H9 (cell line): ENCODE data around the gene VPS26A. TPM values are rescaled to one million over a fixed set of nuclear protein-coding genes. Genes with fewer than 3 reads are reported as not detected.

Source experiments
- DNase-seq: peaks from one replicate; pipeline ENCODE4 v3.0.0-alpha.2; 2017
- H2AFZ ChIP-seq: one replicate; pipeline ENCODE4 v1.6.1; 2013; ENCODE audit warnings: mild to moderate bottlenecking, low read length, control low read depth, moderate library complexity
- H2AK5ac ChIP-seq: 2 replicates; pipeline ENCODE4 v1.6.1; 2013; ENCODE audit warnings: low read length, control low read depth, mixed read lengths; ENCODE audit not compliant: insufficient read length
- H2BK120ac ChIP-seq: one replicate; pipeline ENCODE4 v1.6.1; 2013; ENCODE audit warnings: low read depth, mild to moderate bottlenecking, low read length, control low read depth, inconsistent platforms; ENCODE audit not compliant: poor library complexity, severe bottlenecking
- H2BK12ac ChIP-seq: 2 replicates; pipeline ENCODE4 v1.6.1; 2013; ENCODE audit warnings: low read length, control low read depth, mixed read lengths, low read depth; ENCODE audit not compliant: insufficient read length
- H2BK15ac ChIP-seq: 2 replicates; pipeline ENCODE4 v1.6.1; 2013; ENCODE audit warnings: low read depth, low read length, control low read depth
- H2BK20ac ChIP-seq: one replicate; pipeline ENCODE4 v1.6.1; 2013; ENCODE audit warnings: low read depth, mild to moderate bottlenecking, low read length, control low read depth, inconsistent platforms; ENCODE audit not compliant: poor library complexity, severe bottlenecking
- H2BK5ac ChIP-seq: 2 replicates; pipeline ENCODE4 v1.6.1; 2013; ENCODE audit warnings: low read length, control low read depth, mixed read lengths; ENCODE audit not compliant: insufficient read length
- H3K14ac ChIP-seq: 2 replicates; pipeline ENCODE4 v1.6.1; 2013; ENCODE audit warnings: low read length, control low read depth; ENCODE audit not compliant: insufficient read depth
- H3K18ac ChIP-seq: 2 replicates; pipeline ENCODE4 v1.6.1; 2013; ENCODE audit warnings: low read depth, mild to moderate bottlenecking, mixed read lengths, low read length, control low read depth; ENCODE audit not compliant: insufficient read length
- H3K23ac ChIP-seq: 2 replicates; pipeline ENCODE4 v1.6.1; 2013; ENCODE audit warnings: low read length, control low read depth, mixed read lengths, low read depth; ENCODE audit not compliant: insufficient read length
- H3K23me2 ChIP-seq: 2 replicates; pipeline ENCODE4 v1.6.1; 2013; ENCODE audit warnings: low read depth, mild to moderate bottlenecking, mixed read lengths, low read length, control low read depth; ENCODE audit not compliant: insufficient read length, poor library complexity, severe bottlenecking
- H3K27ac ChIP-seq: 2 replicates; pipeline ENCODE4 v1.5.1; 2013; ENCODE audit warnings: low read length, control low read depth, mixed read lengths, low read depth; ENCODE audit not compliant: insufficient read length
- H3K27me3 ChIP-seq: 2 replicates; pipeline ENCODE4 v1.6.1; 2013; ENCODE audit warnings: low read length, control low read depth, inconsistent platforms; ENCODE audit not compliant: insufficient read depth
- H3K4ac ChIP-seq: 2 replicates; pipeline ENCODE4 v1.6.1; 2013; ENCODE audit warnings: low read depth, mild to moderate bottlenecking, control low read depth, inconsistent platforms, low read length, moderate library complexity
- H3K4me1 ChIP-seq: 2 replicates; pipeline ENCODE4 v1.6.1; 2013; ENCODE audit warnings: low read length, control low read depth, inconsistent platforms; ENCODE audit not compliant: insufficient read depth
- H3K4me2 ChIP-seq: 2 replicates; pipeline ENCODE4 v1.6.1; 2013; ENCODE audit warnings: low read length, control low read depth, mixed read lengths; ENCODE audit not compliant: insufficient read length, insufficient read depth
- H3K56ac ChIP-seq: 2 replicates; pipeline ENCODE4 v1.6.1; 2013; ENCODE audit warnings: low read depth, mild to moderate bottlenecking, mixed read lengths, low read length, control low read depth; ENCODE audit not compliant: insufficient read length
- H3K79me1 ChIP-seq: 2 replicates; pipeline ENCODE4 v1.6.1; 2013; ENCODE audit warnings: low read depth, mild to moderate bottlenecking, moderate library complexity, low read length, control low read depth, inconsistent platforms; ENCODE audit not compliant: insufficient read depth, poor library complexity, severe bottlenecking
- H3K79me2 ChIP-seq: 2 replicates; pipeline ENCODE4 v1.6.1; 2013; ENCODE audit warnings: low read length, control low read depth, inconsistent platforms; ENCODE audit not compliant: insufficient read depth
- H3K9ac ChIP-seq: 2 replicates; pipeline ENCODE4 v1.6.1; 2013; ENCODE audit warnings: low read length, control low read depth, mixed read lengths; ENCODE audit not compliant: insufficient read length; ENCODE audit errors: extremely low read depth
- H3K9me3 ChIP-seq: one replicate; pipeline ENCODE4 v1.6.1; 2013; ENCODE audit warnings: low read depth, low read length, inconsistent platforms; ENCODE audit not compliant: control insufficient read depth
- H3T11ph ChIP-seq: one replicate; pipeline ENCODE4 v1.6.1; 2013; ENCODE audit warnings: mild to moderate bottlenecking, low read length, control low read depth, inconsistent platforms
- H4K20me1 ChIP-seq: one replicate; pipeline ENCODE4 v1.6.1; 2013; ENCODE audit not compliant: control insufficient read depth, insufficient read length, insufficient read depth
- H4K5ac ChIP-seq: 2 replicates; pipeline ENCODE4 v1.6.1; 2013; ENCODE audit warnings: low read depth, mild to moderate bottlenecking, mixed read lengths, low read length, control low read depth; ENCODE audit not compliant: insufficient read length
- H4K8ac ChIP-seq: replicated peaks from 2 replicates; pipeline ENCODE4 v1.6.1; 2013; ENCODE audit warnings: low read length, control low read depth, mixed read lengths, low read depth; ENCODE audit not compliant: insufficient read length
- H4K91ac ChIP-seq: 2 replicates; pipeline ENCODE4 v1.6.1; 2013; ENCODE audit warnings: low read depth, mild to moderate bottlenecking, moderate library complexity, mixed read lengths, low read length, control low read depth; ENCODE audit not compliant: insufficient read length
- H3K27ac Mint-ChIP-seq, 3 experiments: 2 replicates in 2 of 3; 3 replicates in 1 of 3; pipeline ENCODE4 v1.8.0; 2020 to 2021; ENCODE audit warnings: mixed read lengths in 3 of 3, mild to moderate bottlenecking in 1 of 3, moderate library complexity in 1 of 3
- H3K27me3 Mint-ChIP-seq: 2 replicates; pipeline ENCODE4 v1.8.0; 2021; ENCODE audit warnings: low read depth, mild to moderate bottlenecking, moderate library complexity, mixed read lengths
- H3K36me3 Mint-ChIP-seq, 3 experiments: 2 replicates in 2 of 3; 3 replicates in 1 of 3; pipeline ENCODE4 v1.8.0; 2020 to 2021; ENCODE audit warnings: low read depth in 3 of 3, mixed read lengths in 3 of 3; ENCODE audit not compliant: insufficient read depth in 1 of 3
- H3K4me1 Mint-ChIP-seq, 2 experiments: 2 replicates each; pipeline ENCODE4 v1.8.0; 2020; ENCODE audit warnings: mixed read lengths in 2 of 2
- H3K4me3 Mint-ChIP-seq, 2 experiments: 2 replicates in 1 of 2; 3 replicates in 1 of 2; pipeline ENCODE4 v1.8.0; 2020 to 2021; ENCODE audit warnings: mild to moderate bottlenecking in 2 of 2, mixed read lengths in 2 of 2, moderate library complexity in 1 of 2
- H3K9me3 Mint-ChIP-seq, 2 experiments: 2 replicates in 1 of 2; 3 replicates in 1 of 2; pipeline ENCODE4 v1.8.0; 2020; ENCODE audit warnings: mild to moderate bottlenecking in 2 of 2, mixed read lengths in 2 of 2, moderate library complexity in 1 of 2
- WGBS: extraction: QIAGEN DNeasy Blood & Tissue Kit; methylation state at CpG from one replicate; pipeline ENCODE4 v1.1.7; 2013; ENCODE audit warnings: missing lambda C conversion rate, low lambda C conversion rate, mixed read lengths; ENCODE audit not compliant: insufficient read length; ENCODE audit errors: extremely low coverage; 5-methylcytosine and 5-hydroxymethylcytosine counted together
- total RNA-seq: library from RNA; stranded (reverse); gene quantifications from 2 replicates; pipeline ENCODE4 v1.2.1, GENCODE V29; 2021
- TF ChIP-seq, protein P1 (sequence below): fragments of 200-600 bp; sonication (generic); conservative IDR thresholded peaks from 3 replicates; pipeline ENCODE4 v1.8.0; 2021; ENCODE audit warnings: antibody characterized with exemption, mild to moderate bottlenecking

The VPS26A gene
- total RNA-seq, 1 experiment from 2014 or later, result 41.8 TPM

- Histone ChIP-seq H2BK15ac (no peak overlapping the region), H3K4me2 (no peak overlapping the region), H3K18ac (no peak overlapping the region), H3K9me3 (no peaks in the 10 kb centered on the region), H2BK20ac (no peak overlapping the region), H3K79me2 (no peaks in the 10 kb centered on the region), H2AFZ (no peak overlapping the region), H3K14ac (no peak overlapping the region), H2BK12ac (no peak overlapping the region), H2AK5ac (no peak overlapping the region), H2BK5ac (no peak overlapping the region), H4K20me1 (no peaks in the 10 kb centered on the region), H3K79me1 (no peaks in the 10 kb centered on the region), H3K9ac (no peak overlapping the region), H3T11ph (no peak overlapping the region), H4K8ac (no peak overlapping the region), H3K4ac (no peak overlapping the region), H2BK120ac (no peak overlapping the region), H3K27me3 (no peaks in the 10 kb centered on the region), H4K5ac (no peak overlapping the region), H3K4me1 (no peaks in the 10 kb centered on the region), H3K23me2 (no peaks in the 10 kb centered on the region), H3K56ac (no peak overlapping the region), H3K27ac (no peak overlapping the region), H4K91ac (no peak overlapping the region), H3K23ac (no peak overlapping the region)
- Mint-ChIP-seq H3K27ac (peak overlapping the region in 1 of 3 experiments; percentile 87; a peak in 1 of 7 replicates), H3K4me1 (no peaks in the 10 kb centered on the region), H3K27me3 (peaks cover 2% of the 10 kb centered on the region; the same call in 1 of the 2 replicates), H3K36me3 (no peaks in the 10 kb centered on the region), H3K4me3 (no peak overlapping the region), H3K9me3 (no peaks in the 10 kb centered on the region)
- TF ChIP-seq, protein P1, sequence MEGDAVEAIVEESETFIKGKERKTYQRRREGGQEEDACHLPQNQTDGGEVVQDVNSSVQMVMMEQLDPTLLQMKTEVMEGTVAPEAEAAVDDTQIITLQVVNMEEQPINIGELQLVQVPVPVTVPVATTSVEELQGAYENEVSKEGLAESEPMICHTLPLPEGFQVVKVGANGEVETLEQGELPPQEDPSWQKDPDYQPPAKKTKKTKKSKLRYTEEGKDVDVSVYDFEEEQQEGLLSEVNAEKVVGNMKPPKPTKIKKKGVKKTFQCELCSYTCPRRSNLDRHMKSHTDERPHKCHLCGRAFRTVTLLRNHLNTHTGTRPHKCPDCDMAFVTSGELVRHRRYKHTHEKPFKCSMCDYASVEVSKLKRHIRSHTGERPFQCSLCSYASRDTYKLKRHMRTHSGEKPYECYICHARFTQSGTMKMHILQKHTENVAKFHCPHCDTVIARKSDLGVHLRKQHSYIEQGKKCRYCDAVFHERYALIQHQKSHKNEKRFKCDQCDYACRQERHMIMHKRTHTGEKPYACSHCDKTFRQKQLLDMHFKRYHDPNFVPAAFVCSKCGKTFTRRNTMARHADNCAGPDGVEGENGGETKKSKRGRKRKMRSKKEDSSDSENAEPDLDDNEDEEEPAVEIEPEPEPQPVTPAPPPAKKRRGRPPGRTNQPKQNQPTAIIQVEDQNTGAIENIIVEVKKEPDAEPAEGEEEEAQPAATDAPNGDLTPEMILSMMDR, result no peak
- no peak for DNase-seq
- WGBS, result no CpG with 5 or more reads among the region's 2 CpGs
These were observed 16.3 kb upstream of the VPS26A start for GRCh38 chr10:69107699-69108098.
